Measurements from ENCODE around the gene RORC. TPM values are rescaled to one million over a fixed set of nuclear protein-coding genes. Genes with fewer than 3 reads are reported as not detected.

The RORC gene
- total RNA-seq: not detected in 2 replicates

GRCh38 chr1:151831605-151832004 is at the start of gene RORC:
RORC (minus strand) TSS chr1:151831802; CDS start chr1:151831764, 38 bp downstream.

GRCh38 chr1:151853411-151853943 is 21.9 kb upstream of the RORC start, which contains the start of gene THEM5:
THEM5 (minus strand) TSS chr1:151853712; CDS start chr1:151853565, 147 bp downstream.

DNA sequence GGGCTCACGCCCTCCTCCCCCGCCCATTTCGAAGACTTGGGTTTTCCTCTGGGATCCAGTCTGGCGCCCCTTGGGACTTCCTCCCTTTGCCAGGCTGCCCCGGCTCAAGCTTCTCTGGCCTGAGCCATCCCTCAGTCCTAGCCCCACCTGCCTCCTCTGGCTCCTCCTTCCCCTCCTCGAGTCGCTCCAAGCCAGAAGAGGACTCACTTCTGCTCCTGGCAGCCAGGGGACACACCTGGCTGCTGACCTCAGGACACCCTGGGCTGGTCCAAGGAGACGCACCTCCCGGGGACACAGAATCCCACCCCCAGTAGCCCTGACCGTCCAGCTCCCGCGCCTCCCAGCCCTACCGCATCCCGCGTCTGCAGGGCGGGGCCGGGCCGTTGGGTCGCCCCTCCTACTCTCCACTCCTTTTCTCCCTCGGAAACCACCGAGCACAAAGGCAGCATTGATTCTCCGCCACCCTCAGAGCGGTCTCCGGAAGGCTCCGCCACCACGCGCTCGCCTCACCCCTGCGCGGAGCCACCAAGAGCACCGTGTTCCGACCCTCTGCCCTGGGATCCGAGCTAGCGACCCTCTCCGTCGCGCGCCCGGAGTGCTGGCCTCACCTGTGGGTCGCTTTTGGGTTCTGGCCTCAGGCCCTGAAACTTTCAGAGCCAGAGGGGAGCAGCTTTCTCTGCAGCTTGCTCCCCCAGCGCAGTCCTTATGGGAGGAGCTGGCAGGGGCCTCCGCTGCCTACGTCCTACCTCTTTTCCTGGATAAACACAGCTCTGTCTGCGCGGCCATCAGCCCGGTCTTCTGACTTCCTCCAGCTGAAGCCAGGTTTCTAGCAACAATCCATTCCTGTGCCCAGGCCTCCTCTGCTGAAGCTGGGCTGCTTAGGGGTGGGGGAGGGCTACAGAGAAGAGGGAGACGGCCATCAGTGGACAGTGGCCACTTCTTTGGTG is 8.1 kb upstream of the RORC start, which contains the start of gene C2CD4D:
Gene C2CD4D (minus strand): TSS at position 364 of the 947 bp plus-strand sequence. CDS start 831 bp downstream, outside the sequence.

GRCh38 chr1:151805066-151805820 is 26.4 kb downstream of the RORC start, which contains the start of gene LINGO4:
LINGO4 (minus strand) TSS chr1:151805419; CDS start chr1:151802704, 2,715 bp downstream.

DNA sequence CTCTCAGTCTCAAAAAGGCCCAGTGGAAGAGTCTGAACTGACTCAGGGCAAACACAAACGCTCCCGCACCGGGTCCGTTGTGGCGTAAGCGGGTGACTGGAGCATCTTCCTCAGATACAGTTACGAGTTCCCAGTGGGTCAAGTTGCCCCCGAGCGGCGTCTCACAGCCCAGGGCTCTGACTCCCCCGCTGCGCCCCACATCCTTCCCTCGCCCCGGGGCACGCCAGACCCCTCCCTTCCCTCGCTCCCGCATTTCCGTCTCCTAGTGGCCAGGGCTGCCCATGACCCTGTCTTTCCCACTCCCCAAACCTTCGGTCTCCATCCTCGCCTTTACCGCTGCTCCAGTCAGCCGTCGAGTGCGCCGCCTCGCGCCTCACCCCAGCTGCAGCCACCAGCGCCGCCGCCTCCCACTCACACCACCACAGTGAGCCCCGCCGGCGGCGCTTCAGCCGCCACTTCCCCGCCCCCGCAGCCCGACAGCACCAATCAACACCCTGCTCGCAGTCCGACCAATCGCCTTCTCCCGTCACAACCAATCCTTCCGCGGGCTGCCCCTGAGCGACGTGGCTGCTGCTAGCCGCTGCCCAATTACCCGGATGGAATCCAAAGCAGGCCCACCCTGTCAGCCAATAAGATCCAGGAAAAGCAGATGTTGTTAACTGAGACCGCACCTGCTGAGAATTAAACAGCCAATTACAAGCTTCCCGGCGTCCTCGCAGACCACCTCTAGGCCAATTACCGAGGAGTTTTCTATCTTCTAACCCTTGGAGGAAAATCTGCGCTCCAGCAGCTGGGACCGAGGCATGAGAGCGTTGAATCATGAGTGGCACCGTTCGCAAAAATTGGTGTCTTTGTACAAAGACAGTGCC is 41.3 kb downstream of the RORC start, which contains the start of gene TDRKH:
Gene TDRKH (minus strand): TSS at position 430 of the 869 bp plus-strand sequence. CDS start 7,478 bp downstream, outside the sequence.

DNA sequence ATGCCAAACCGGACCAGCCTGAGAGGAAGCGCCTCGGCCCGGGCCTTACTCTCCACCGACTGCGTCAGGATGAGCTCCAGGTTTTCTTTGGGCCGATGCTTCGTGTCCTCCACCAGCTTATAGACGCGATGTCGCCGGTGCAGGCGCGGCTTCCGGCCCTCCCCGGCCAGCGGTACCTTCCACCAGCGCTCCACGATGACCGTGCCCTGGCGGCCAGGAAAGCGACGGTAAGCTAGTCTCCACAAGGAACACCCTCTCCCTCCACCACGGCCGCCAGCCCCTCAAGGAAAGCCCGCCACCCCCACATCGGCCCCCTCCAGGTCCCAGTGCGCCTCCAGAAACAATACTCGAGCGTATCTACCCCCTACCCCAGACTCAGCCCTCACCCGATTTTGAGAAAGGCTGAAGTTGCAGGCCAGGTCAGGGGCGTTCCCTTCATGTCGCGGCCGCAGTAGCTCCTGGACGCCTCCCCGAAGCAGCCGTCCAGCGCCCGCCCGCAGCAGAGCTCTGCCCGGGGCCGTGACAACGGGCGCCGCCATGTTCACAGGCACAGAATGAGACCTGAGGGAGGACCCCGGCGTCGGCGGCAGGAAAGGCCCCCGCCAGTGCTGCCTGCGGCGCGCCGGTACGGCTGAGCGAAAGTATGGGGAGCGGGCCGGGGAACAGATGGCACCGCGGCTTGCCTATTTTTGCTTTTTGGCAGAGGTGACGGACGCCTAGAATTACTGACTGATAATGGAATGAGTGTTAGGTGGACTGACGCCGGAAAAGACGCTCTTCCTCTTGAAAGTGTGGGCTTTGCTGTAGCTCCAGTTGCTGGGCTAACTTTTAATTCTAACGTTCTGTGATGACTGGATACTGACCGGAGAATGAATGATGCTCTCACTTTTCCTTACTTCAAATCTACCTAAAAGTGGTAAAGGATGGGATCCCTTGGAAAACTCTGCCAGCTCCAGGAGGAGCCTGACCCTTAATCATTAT is 68.4 kb downstream of the RORC start, which contains the start of gene MRPL9:
Gene MRPL9 (minus strand): TSS at position 556 of the 981 bp plus-strand sequence. CDS start 17 bp downstream, at position 539.

Small RNA genes lying within 50 kb of the gene (small RNA-seq; reads per million reads assigned to genes)
- not detected for gene RF00019 (ENCODE audit: low replicate concordance)

Other genes with a start within 250 kb of the RORC start
- gene SNX27, start 219.8 kb downstream of the RORC start, total RNA-seq: 29.3 and 29.6 TPM in 2 replicates
- not detected in 2 replicates for gene CELF3, start 115.0 kb downstream of the RORC start, total RNA-seq
- not detected in 2 replicates for gene RIIAD1, start 110.3 kb downstream of the RORC start, total RNA-seq
- gene MRPL9, start 68.3 kb downstream of the RORC start, total RNA-seq: 77.2 and 87.5 TPM in 2 replicates
- gene TDRKH, start 41.3 kb downstream of the RORC start, total RNA-seq: 1.0 and 1.5 TPM in 2 replicates
- gene LINGO4, start 26.4 kb downstream of the RORC start, total RNA-seq: not detected in 2 replicates
- not detected in 2 replicates for gene C2CD4D, start 8.0 kb upstream of the RORC start, total RNA-seq
- gene THEM5, start 21.9 kb upstream of the RORC start, total RNA-seq: not detected in 2 replicates
- gene THEM4, start 77.7 kb upstream of the RORC start, total RNA-seq: 8.8 and 10.7 TPM in 2 replicates
- gene S100A10, start 162.1 kb upstream of the RORC start, total RNA-seq: 46.0 and 55.6 TPM in 2 replicates
- 176 and 199 TPM in 2 replicates for gene S100A11, start 205.2 kb upstream of the RORC start, total RNA-seq

Data from placental pericyte (primary cell).